Measurements from ENCODE around the gene CYP2B6. TPM values are rescaled to one million over a fixed set of nuclear protein-coding genes. Genes with fewer than 3 reads are reported as not detected.
"Not testable (repeated sequence)": the region's sequence is repeated elsewhere in the genome, so short reads cannot be mapped to it uniquely, and the experiment has no call there.

Gene CYP2B6
- total RNA-seq, 1 experiment from 2014 or later, result not detected

GRCh38 chr19:41029524-41030432 is 38.7 kb downstream of the CYP2B6 start:
- Histone ChIP-seq H3K4me1 (ENCODE audit: low read length) (no peaks in the 10 kb centered on the region), H3K9me3 (ENCODE audit: low read length) (no peaks in the 10 kb centered on the region), H3K4me3 (ENCODE audit: low read length) (no peak overlapping the region), H2AFZ (ENCODE audit: low read length) (no peak overlapping the region), H3K27me3 (ENCODE audit: low read length) (no peaks in the 10 kb centered on the region), H4K20me1 (ENCODE audit: insufficient read depth, low read depth, low read length) (no peaks in the 10 kb centered on the region), H3K27ac (ENCODE audit: low read length) (no peak overlapping the region), H3K9me2 (replicated peaks; ENCODE audit: insufficient read depth, low read length) (no peaks in the 10 kb centered on the region), H3K79me2 (ENCODE audit: low read length) (no peaks in the 10 kb centered on the region), H3K9ac (ENCODE audit: low read length) (no peak overlapping the region), H3K36me3 (ENCODE audit: insufficient read depth, low read length) (no peaks in the 10 kb centered on the region), H3K4me2 (ENCODE audit: low read depth, low read length, poor library complexity, severe bottlenecking) (no peak overlapping the region)
- DNase-seq, result no peak

GRCh38 chr19:41030651-41031050 is 39.6 kb downstream of the CYP2B6 start:
- no peak overlapping the region for H3K27ac ChIP-seq (ENCODE audit: low read length)
- no peaks in the 10 kb centered on the region for H4K20me1 ChIP-seq (ENCODE audit: insufficient read depth, low read depth, low read length)
- H3K79me2 ChIP-seq (ENCODE audit: low read length), result no peaks in the 10 kb centered on the region
- H3K9me3 ChIP-seq (ENCODE audit: low read length), result no peaks in the 10 kb centered on the region
- H2AFZ ChIP-seq (ENCODE audit: low read length), result no peak overlapping the region
- H3K9me2 ChIP-seq (replicated peaks; ENCODE audit: insufficient read depth, low read length), result no peaks in the 10 kb centered on the region
- H3K4me1 ChIP-seq (ENCODE audit: low read length), result no peaks in the 10 kb centered on the region
- H3K4me2 ChIP-seq (ENCODE audit: low read depth, low read length, poor library complexity, severe bottlenecking), result no peak overlapping the region
- no peak overlapping the region for H3K4me3 ChIP-seq (ENCODE audit: low read length)
- no peaks in the 10 kb centered on the region for H3K27me3 ChIP-seq (ENCODE audit: low read length)
- H3K9ac ChIP-seq (ENCODE audit: low read length), result no peak overlapping the region
- no peak for DNase-seq
- no peaks in the 10 kb centered on the region for H3K36me3 ChIP-seq (ENCODE audit: insufficient read depth, low read length)

DNA sequence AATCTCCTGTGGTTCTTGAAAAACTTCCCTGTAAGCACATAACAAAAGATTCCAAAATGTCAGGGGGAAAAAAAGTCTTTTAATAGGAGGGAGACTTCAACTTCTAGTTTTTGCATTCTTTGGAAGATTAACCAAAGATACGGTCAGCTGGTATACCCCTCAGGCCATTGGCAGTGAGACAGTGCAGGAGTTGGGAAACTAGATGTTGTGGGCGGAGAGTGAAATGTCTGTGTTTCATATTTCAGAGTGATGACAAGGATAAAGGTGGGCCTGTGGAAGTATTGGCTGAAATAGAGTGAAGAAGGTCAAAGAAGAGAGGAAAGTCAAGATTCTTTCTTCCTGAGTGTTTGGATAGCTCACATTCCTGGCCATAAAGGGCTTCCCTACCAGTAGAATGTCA is 40.8 kb downstream of the CYP2B6 start:
- H2AFZ ChIP-seq (ENCODE audit: low read length), result no peak overlapping the region
- no peaks in the 10 kb centered on the region for H3K9me3 ChIP-seq (ENCODE audit: low read length)
- no peaks in the 10 kb centered on the region for H3K79me2 ChIP-seq (ENCODE audit: low read length)
- no peak overlapping the region for H3K9ac ChIP-seq (ENCODE audit: low read length)
- no peaks in the 10 kb centered on the region for H3K4me1 ChIP-seq (ENCODE audit: low read length)
- H3K9me2 ChIP-seq (replicated peaks; ENCODE audit: insufficient read depth, low read length), result no peaks in the 10 kb centered on the region
- H3K4me3 ChIP-seq (ENCODE audit: low read length), result no peak overlapping the region
- H3K27me3 ChIP-seq (ENCODE audit: low read length), result no peaks in the 10 kb centered on the region
- H3K36me3 ChIP-seq (ENCODE audit: insufficient read depth, low read length), result no peaks in the 10 kb centered on the region
- DNase-seq, result no peak
- no peak overlapping the region for H3K4me2 ChIP-seq (ENCODE audit: low read depth, low read length, poor library complexity, severe bottlenecking)
- no peak overlapping the region for H3K27ac ChIP-seq (ENCODE audit: low read length)
- no peaks in the 10 kb centered on the region for H4K20me1 ChIP-seq (ENCODE audit: insufficient read depth, low read depth, low read length)

DNA sequence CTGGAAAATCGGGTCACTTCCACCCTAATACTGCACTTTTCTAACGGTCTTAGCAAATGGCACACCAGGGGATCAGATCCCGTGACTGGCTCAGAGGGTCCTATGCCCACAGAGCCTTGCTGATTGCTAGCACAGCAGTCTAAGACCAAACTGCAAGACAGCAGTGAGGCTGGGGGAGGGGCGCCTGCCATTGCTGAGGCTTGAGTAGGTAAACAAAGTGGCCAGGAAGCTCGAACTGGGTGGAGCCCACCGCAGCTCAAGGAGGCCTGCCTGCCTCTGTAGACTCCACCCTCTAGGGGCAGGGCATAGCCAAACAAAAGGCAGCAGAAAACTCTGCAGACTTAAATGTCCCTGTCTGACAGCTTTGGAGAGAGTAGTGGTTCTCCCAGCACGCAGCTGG is 42.2 kb downstream of the CYP2B6 start:
- H3K79me2 ChIP-seq (ENCODE audit: low read length); H2AFZ ChIP-seq (ENCODE audit: low read length); DNase-seq; H3K9me2 ChIP-seq (replicated peaks; ENCODE audit: insufficient read depth, low read length); H3K4me1 ChIP-seq (ENCODE audit: low read length); H4K20me1 ChIP-seq (ENCODE audit: insufficient read depth, low read depth, low read length); H3K4me2 ChIP-seq (ENCODE audit: low read depth, low read length, poor library complexity, severe bottlenecking); H3K9ac ChIP-seq (ENCODE audit: low read length); H3K9me3 ChIP-seq (ENCODE audit: low read length); H3K27me3 ChIP-seq (ENCODE audit: low read length); H3K36me3 ChIP-seq (ENCODE audit: insufficient read depth, low read length); H3K4me3 ChIP-seq (ENCODE audit: low read length); H3K27ac ChIP-seq (ENCODE audit: low read length): not testable (repeated sequence)

GRCh38 chr19:41039806-41040205 is 48.7 kb downstream of the CYP2B6 start:
- Histone ChIP-seq H3K27me3 (ENCODE audit: low read length) (no peaks in the 10 kb centered on the region), H3K9ac (ENCODE audit: low read length) (no peak overlapping the region), H3K79me2 (ENCODE audit: low read length) (no peaks in the 10 kb centered on the region), H3K4me1 (ENCODE audit: low read length) (no peaks in the 10 kb centered on the region), H3K9me3 (ENCODE audit: low read length) (no peaks in the 10 kb centered on the region), H2AFZ (ENCODE audit: low read length) (no peak overlapping the region), H4K20me1 (ENCODE audit: insufficient read depth, low read depth, low read length) (no peaks in the 10 kb centered on the region), H3K36me3 (ENCODE audit: insufficient read depth, low read length) (no peaks in the 10 kb centered on the region), H3K4me3 (ENCODE audit: low read length) (no peak overlapping the region), H3K4me2 (ENCODE audit: low read depth, low read length, poor library complexity, severe bottlenecking) (no peak overlapping the region), H3K27ac (ENCODE audit: low read length) (no peak overlapping the region), H3K9me2 (replicated peaks; ENCODE audit: insufficient read depth, low read length) (no peaks in the 10 kb centered on the region)
- no peak for DNase-seq

DNA sequence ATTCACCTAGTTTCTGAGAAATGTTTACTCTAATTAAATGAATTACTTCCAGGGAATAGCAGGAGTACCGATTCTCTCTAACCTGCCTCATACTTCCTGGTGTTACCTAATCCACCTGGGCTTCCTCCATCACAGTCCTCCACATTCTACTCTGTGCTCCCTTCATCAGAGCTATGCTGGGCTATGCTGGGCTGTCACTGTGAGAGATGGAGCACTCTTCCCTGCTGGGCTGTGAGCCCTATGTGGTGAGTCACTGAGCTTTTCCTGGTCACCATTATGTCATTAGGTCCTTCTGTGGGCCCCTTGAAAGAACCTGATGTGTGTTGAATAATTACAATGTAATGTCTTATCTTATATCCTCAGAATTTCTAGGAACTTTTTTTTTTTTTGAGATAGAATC is 54.0 kb downstream of the CYP2B6 start:
- H3K9me3 ChIP-seq (ENCODE audit: low read length); H3K9ac ChIP-seq (ENCODE audit: low read length); H3K4me1 ChIP-seq (ENCODE audit: low read length); H4K20me1 ChIP-seq (ENCODE audit: insufficient read depth, low read depth, low read length); DNase-seq; H3K4me3 ChIP-seq (ENCODE audit: low read length); H3K9me2 ChIP-seq (replicated peaks; ENCODE audit: insufficient read depth, low read length); H3K79me2 ChIP-seq (ENCODE audit: low read length); H3K27ac ChIP-seq (ENCODE audit: low read length); H3K36me3 ChIP-seq (ENCODE audit: insufficient read depth, low read length); H2AFZ ChIP-seq (ENCODE audit: low read length); H3K27me3 ChIP-seq (ENCODE audit: low read length); H3K4me2 ChIP-seq (ENCODE audit: low read depth, low read length, poor library complexity, severe bottlenecking): not testable (repeated sequence)

DNA sequence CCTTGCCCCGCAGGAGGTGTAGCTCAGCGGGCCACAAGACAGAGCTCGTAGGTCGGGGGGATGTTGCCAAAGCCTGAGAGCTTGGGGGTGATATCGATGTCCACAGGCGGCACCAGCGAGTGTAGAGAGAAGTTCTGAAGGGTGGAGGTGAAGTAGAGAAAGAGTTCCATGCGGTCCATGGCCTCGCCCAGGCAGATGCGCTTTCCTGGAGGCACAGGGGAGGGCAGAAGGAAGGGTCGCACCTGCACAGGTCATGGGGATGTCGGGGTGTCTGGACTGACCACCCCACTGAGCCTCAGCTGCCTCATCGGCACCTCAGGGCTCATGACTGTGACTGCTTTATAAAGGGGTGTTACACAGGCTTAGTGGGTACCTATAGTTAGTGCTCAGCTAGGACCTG is 59.3 kb downstream of the CYP2B6 start:
- Histone ChIP-seq H3K9me3 (ENCODE audit: low read length) (no peaks in the 10 kb centered on the region), H3K4me1 (ENCODE audit: low read length) (no peaks in the 10 kb centered on the region), H3K36me3 (ENCODE audit: insufficient read depth, low read length) (no peaks in the 10 kb centered on the region), H3K9ac (ENCODE audit: low read length) (no peak overlapping the region), H3K27me3 (ENCODE audit: low read length) (no peaks in the 10 kb centered on the region), H4K20me1 (ENCODE audit: insufficient read depth, low read depth, low read length) (no peaks in the 10 kb centered on the region), H3K27ac (ENCODE audit: low read length) (no peak overlapping the region), H3K79me2 (ENCODE audit: low read length) (no peaks in the 10 kb centered on the region), H2AFZ (ENCODE audit: low read length) (no peak overlapping the region), H3K4me3 (ENCODE audit: low read length) (no peak overlapping the region), H3K4me2 (ENCODE audit: low read depth, low read length, poor library complexity, severe bottlenecking) (no peak overlapping the region), H3K9me2 (replicated peaks; ENCODE audit: insufficient read depth, low read length) (no peaks in the 10 kb centered on the region)
- no peak for DNase-seq

- H3K9me2 ChIP-seq (replicated peaks; ENCODE audit: insufficient read depth, low read length); H3K79me2 ChIP-seq (ENCODE audit: low read length); H2AFZ ChIP-seq (ENCODE audit: low read length); H3K4me3 ChIP-seq (ENCODE audit: low read length); H3K27me3 ChIP-seq (ENCODE audit: low read length); H3K9me3 ChIP-seq (ENCODE audit: low read length); H3K27ac ChIP-seq (ENCODE audit: low read length); H3K36me3 ChIP-seq (ENCODE audit: insufficient read depth, low read length); H4K20me1 ChIP-seq (ENCODE audit: insufficient read depth, low read depth, low read length); DNase-seq; H3K9ac ChIP-seq (ENCODE audit: low read length); H3K4me2 ChIP-seq (ENCODE audit: low read depth, low read length, poor library complexity, severe bottlenecking); H3K4me1 ChIP-seq (ENCODE audit: low read length): not testable (repeated sequence)
Measured at GRCh38 chr19:41052162-41052561, 61.1 kb downstream of the CYP2B6 start.

Measured in Karpas-422 (cell line).